Activated CD8-positive, alpha-beta memory T cell treated with anti-CD3 and anti-CD28 coated beads for 1 hour (primary cell): Measurements from ENCODE around the gene ZNF471.

ENCODE experiments used
- DNase-seq, 2 donors: peaks; one replicate each; pipeline ENCODE4 v3.0.0-alpha.2; 2020; ENCODE audit warnings: low read depth in 1 of 2; ENCODE audit errors: extremely low read depth in 1 of 2

Gene ZNF471

GRCh38 chr19:56572589-56572988, 64.9 kb downstream of the ZNF471 start:
- DNase-seq, result no peak

- no peak for DNase-seq
Observed at GRCh38 chr19:56573914-56574313, 66.3 kb downstream of the ZNF471 start.

DNA sequence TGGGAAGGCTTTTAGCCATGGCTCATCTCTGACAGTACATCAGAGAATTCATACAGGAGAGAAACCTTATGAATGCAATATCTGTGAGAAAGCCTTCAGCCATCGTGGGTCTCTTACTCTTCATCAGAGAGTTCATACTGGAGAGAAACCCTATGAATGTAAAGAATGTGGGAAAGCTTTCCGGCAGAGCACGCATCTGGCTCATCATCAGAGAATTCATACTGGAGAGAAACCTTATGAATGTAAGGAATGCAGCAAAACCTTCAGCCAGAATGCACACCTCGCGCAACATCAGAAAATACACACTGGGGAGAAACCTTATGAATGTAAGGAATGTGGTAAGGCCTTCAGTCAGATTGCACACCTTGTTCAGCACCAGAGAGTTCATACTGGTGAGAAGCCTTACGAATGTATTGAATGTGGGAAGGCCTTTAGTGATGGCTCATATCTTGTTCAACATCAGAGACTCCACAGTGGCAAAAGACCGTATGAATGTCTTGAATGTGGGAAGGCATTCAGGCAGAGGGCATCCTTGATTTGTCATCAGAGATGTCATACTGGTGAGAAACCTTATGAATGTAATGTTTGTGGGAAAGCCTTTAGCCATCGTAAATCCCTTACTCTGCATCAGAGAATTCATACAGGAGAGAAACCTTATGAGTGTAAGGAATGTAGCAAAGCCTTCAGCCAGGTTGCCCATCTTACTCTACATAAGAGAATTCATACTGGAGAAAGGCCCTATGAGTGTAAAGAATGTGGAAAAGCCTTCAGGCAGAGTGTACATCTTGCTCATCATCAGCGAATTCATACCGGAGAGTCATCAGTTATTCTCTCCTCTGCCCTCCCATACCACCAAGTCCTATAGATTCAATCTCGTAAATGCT, 70.3 kb downstream of the ZNF471 start:
- no peak for DNase-seq
